ENCODE measurements around the gene ERLEC1.

DNA sequence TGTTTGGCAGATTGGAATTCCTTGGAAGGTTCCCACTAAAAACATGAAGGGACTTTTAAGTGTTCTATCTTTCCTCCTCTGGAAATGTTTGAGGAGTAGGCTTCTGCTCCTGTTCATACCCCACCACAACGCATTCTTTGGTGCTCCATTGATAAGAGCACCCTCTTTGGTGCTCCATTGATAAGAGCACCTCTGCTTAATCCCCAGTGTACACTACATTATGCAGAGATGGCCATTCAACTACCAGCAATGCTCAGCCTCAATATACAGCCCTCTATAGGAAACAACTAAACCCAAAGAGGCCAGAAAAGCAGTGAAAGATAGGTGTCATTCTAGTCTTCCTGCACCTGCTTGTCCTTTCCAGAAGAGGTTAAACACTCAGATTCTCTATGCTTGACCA lies 21.1 kb upstream of the ERLEC1 start:
- TF ChIP-seq, protein P1, sequence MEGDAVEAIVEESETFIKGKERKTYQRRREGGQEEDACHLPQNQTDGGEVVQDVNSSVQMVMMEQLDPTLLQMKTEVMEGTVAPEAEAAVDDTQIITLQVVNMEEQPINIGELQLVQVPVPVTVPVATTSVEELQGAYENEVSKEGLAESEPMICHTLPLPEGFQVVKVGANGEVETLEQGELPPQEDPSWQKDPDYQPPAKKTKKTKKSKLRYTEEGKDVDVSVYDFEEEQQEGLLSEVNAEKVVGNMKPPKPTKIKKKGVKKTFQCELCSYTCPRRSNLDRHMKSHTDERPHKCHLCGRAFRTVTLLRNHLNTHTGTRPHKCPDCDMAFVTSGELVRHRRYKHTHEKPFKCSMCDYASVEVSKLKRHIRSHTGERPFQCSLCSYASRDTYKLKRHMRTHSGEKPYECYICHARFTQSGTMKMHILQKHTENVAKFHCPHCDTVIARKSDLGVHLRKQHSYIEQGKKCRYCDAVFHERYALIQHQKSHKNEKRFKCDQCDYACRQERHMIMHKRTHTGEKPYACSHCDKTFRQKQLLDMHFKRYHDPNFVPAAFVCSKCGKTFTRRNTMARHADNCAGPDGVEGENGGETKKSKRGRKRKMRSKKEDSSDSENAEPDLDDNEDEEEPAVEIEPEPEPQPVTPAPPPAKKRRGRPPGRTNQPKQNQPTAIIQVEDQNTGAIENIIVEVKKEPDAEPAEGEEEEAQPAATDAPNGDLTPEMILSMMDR (IDR thresholded peaks at IDR 0.05): no peak
- TF ChIP-seq POLR2A (IDR thresholded peaks at IDR 0.05): no peak

Data from breast epithelium (tissue), 3 donors.